ENCODE measurements around the gene BCAR3.

- TF ChIP-seq CTCF (IDR thresholded peaks at IDR 0.05; ENCODE audit: insufficient read depth, low read length, poor library complexity, severe bottlenecking) = no peak
- no peak for TF ChIP-seq EZH2phosphoT487 (conservative IDR thresholded peaks at IDR 0.05; ENCODE audit: low read length)
Observed at GRCh38 chr1:93559695-93560094, 121.9 kb downstream of the BCAR3 start.

All from SU-DHL-6 (cell line).